Measurements from ENCODE around the gene FAM83F.

- TF ChIP-seq CTCF (IDR thresholded peaks at IDR 0.05; ENCODE audit: low read depth, low read length, missing input control) (no peak), TAF1 (conservative IDR thresholded peaks at IDR 0.05) (no peak), RAD21 (IDR thresholded peaks at IDR 0.05) (no peak), GABPA (IDR thresholded peaks at IDR 0.05 in 1 of 2, conservative IDR thresholded peaks at IDR 0.05 in 1 of 2) (no peak), FOXA1 (IDR thresholded peaks at IDR 0.05) (no peak)
These were observed 10.1 kb downstream of the FAM83F start for GRCh38 chr22:40004836-40005235.
